GM18951 (cell line): Measurements from ENCODE around the gene AXIN2.
"Not testable (repeated sequence)": the region's sequence is repeated elsewhere in the genome, so short reads cannot be mapped to it uniquely, and the experiment has no call there.

Source experiments
- POLR2A ChIP-seq: IDR thresholded peaks from 4 replicates; pipeline ENCODE4 v1.6.1; 2011; ENCODE audit warnings: mild to moderate bottlenecking; ENCODE audit not compliant: insufficient read length, insufficient read depth; ENCODE audit errors: extremely low read depth
- in situ Hi-C: fragments of 300-500 bp; cut with MboI; formaldehyde crosslinking; loops from one replicate; pipeline ENCODE4 v1.12.0; 2022; ENCODE audit warnings: low sequenced_read_pairs, mixed read lengths, inconsistent platforms; ENCODE audit not compliant: unreplicated experiment

AXIN2 gene

GRCh38 chr17:65523411-65523810 lies 38.0 kb downstream of the AXIN2 start:
- in situ Hi-C loops = no loop called here
- TF ChIP-seq POLR2A = no peak

GRCh38 chr17:65522751-65523404 lies 38.6 kb downstream of the AXIN2 start:
- no peak for TF ChIP-seq POLR2A
- in situ Hi-C loops = no loop called here

- in situ Hi-C loops = no loop called here
- no peak for TF ChIP-seq POLR2A
Observed at GRCh38 chr17:65519462-65519861, 42.0 kb downstream of the AXIN2 start.

GRCh38 chr17:65518256-65518655 lies 43.2 kb downstream of the AXIN2 start:
- no peak for TF ChIP-seq POLR2A

GRCh38 chr17:65515959-65516948 lies 45.2 kb downstream of the AXIN2 start:
- in situ Hi-C loops = no loop called here
- TF ChIP-seq POLR2A = no peak

More at GRCh38 chr17:65518256-65518655, 43.2 kb downstream of the AXIN2 start:
- in situ Hi-C loops = no loop called here

- TF ChIP-seq POLR2A = no peak
- in situ Hi-C loops = no loop called here
Observed at GRCh38 chr17:65515512-65515911, 45.9 kb downstream of the AXIN2 start.

GRCh38 chr17:65514541-65514940 lies 46.9 kb downstream of the AXIN2 start:
- TF ChIP-seq POLR2A = no peak
- in situ Hi-C loops = no loop called here

- TF ChIP-seq POLR2A = no peak
- in situ Hi-C loops = no loop called here
Observed at GRCh38 chr17:65514082-65514481, 47.4 kb downstream of the AXIN2 start.

GRCh38 chr17:65511316-65511715 lies 50.1 kb downstream of the AXIN2 start:
- in situ Hi-C loops = no loop called here
- TF ChIP-seq POLR2A = no peak

GRCh38 chr17:65509032-65509431 lies 52.4 kb downstream of the AXIN2 start:
- no peak for TF ChIP-seq POLR2A

GRCh38 chr17:65504673-65505072 lies 56.8 kb downstream of the AXIN2 start:
- in situ Hi-C loops = not testable (repeated sequence)

More at GRCh38 chr17:65509032-65509431, 52.4 kb downstream of the AXIN2 start:
- in situ Hi-C loops = no loop called here

GRCh38 chr17:65504141-65504540 lies 57.3 kb downstream of the AXIN2 start:
- no peak for TF ChIP-seq POLR2A

GRCh38 chr17:65503557-65503956 lies 57.9 kb downstream of the AXIN2 start:
- no peak for TF ChIP-seq POLR2A
- in situ Hi-C loops = no loop called here

More at GRCh38 chr17:65504141-65504540, 57.3 kb downstream of the AXIN2 start:
- in situ Hi-C loops = no loop called here

GRCh38 chr17:65498816-65499215 lies 62.6 kb downstream of the AXIN2 start:
- in situ Hi-C loops = no loop called here
- no peak for TF ChIP-seq POLR2A
